Superior temporal gyrus (tissue), 1 donor: Measurements from ENCODE around the gene NEAT1.
"Not testable (repeated sequence)": the region's sequence is repeated elsewhere in the genome, so short reads cannot be mapped to it uniquely, and the experiment has no call there.

Experiments used
- DNase-seq: peaks from one replicate; pipeline ENCODE4 v3.0.0-alpha.2; 2016; ENCODE audit errors: extremely low spot score

The NEAT1 gene

GRCh38 chr11:65448418-65449105, 26.0 kb downstream of the NEAT1 start:
- no peak for DNase-seq

GRCh38 chr11:65451301-65451700, 28.7 kb downstream of the NEAT1 start:
- not testable (repeated sequence) for DNase-seq

GRCh38 chr11:65452259-65452658, 29.7 kb downstream of the NEAT1 start:
- not testable (repeated sequence) for DNase-seq

GRCh38 chr11:65452806-65453490, 30.4 kb downstream of the NEAT1 start:
- peak; percentile 40 for DNase-seq

- DNase-seq: no peak
Measured at GRCh38 chr11:65454311-65454695, 31.7 kb downstream of the NEAT1 start.

GRCh38 chr11:65454696-65455456, 32.3 kb downstream of the NEAT1 start:
- DNase-seq: peak; percentile 89

- DNase-seq: peak; percentile 58
Measured at GRCh38 chr11:65456418-65456817, 33.8 kb downstream of the NEAT1 start.

GRCh38 chr11:65459552-65459951, 37.0 kb downstream of the NEAT1 start:
- DNase-seq: no peak

GRCh38 chr11:65465471-65465870, 42.9 kb downstream of the NEAT1 start:
- not testable (repeated sequence) for DNase-seq

GRCh38 chr11:65467306-65467705, 44.7 kb downstream of the NEAT1 start:
- DNase-seq: not testable (repeated sequence)

- peak; percentile 49 for DNase-seq
Measured at GRCh38 chr11:65468874-65469333, 46.3 kb downstream of the NEAT1 start.

- no peak for DNase-seq
Measured at GRCh38 chr11:65470433-65471049, 47.9 kb downstream of the NEAT1 start.

GRCh38 chr11:65471447-65471891, 48.9 kb downstream of the NEAT1 start:
- peak; percentile 77 for DNase-seq

GRCh38 chr11:65472588-65473277, 50.1 kb downstream of the NEAT1 start:
- DNase-seq: not testable (repeated sequence)

- DNase-seq: no peak
Measured at GRCh38 chr11:65473278-65473860, 50.8 kb downstream of the NEAT1 start.

- no peak for DNase-seq
Measured at GRCh38 chr11:65474864-65475263, 52.3 kb downstream of the NEAT1 start.

GRCh38 chr11:65476632-65477148, 54.1 kb downstream of the NEAT1 start:
- no peak for DNase-seq

- DNase-seq: peak; percentile 97
Measured at GRCh38 chr11:65477149-65477965, 54.8 kb downstream of the NEAT1 start.

- DNase-seq: peak; percentile 60
Measured at GRCh38 chr11:65478388-65479183, 56.0 kb downstream of the NEAT1 start.
